Measurements from ENCODE around the gene ATRNL1. TPM values are rescaled to one million over a fixed set of nuclear protein-coding genes. Genes with fewer than 3 reads are reported as not detected.

Gene ATRNL1
- total and polyA plus RNA-seq, 2 experiments from 2014 or later: 4.8 to 29.7 TPM

DNA sequence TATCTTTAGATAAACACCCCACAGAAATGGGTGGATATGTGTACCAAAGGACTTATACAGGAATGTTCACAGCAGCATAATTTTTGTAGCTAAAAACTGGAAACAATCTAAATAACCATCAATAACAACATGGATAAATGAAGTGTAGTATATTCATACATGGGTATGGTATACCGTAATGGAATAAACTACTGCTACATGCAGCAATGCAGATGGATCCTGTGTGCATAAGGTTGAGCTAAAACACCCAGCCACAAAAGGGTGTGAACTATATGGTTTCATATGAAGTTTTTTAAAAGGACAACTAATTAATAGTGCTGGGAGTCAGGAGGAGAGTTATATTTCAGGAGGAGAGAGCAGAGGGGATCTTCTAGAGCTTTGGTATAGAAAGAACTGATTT lies 790.2 kb downstream of the ATRNL1 start:
- H3K4me1 Mint-ChIP-seq: peaks cover 20% of the 10 kb centered on the region
- Histone ChIP-seq H3K79me2 (replicated peaks; ENCODE audit: insufficient read depth) (no peaks in the 10 kb centered on the region), H3K4me3 (no peak overlapping the region), H4K20me1 (replicated peaks; ENCODE audit: insufficient read depth) (no peaks in the 10 kb centered on the region), H3K4me2 (no peak overlapping the region), H3K27me3 (ENCODE audit: insufficient read depth) (peaks cover 36% of the 10 kb centered on the region), H2AFZ (no peak overlapping the region), H3K27ac (ENCODE audit: low read depth) (no peak overlapping the region), H3F3A (replicated peaks; ENCODE audit: low read depth) (no peaks in the 10 kb centered on the region), H3K9me2 (ENCODE audit: insufficient read depth) (no peaks in the 10 kb centered on the region), H3K4me1 (ENCODE audit: insufficient read depth) (peaks cover 14% of the 10 kb centered on the region; the same call in 1 of the 2 replicates), H3K36me3 (ENCODE audit: insufficient read depth) (no peaks in the 10 kb centered on the region)
- H3K4me3 Mint-ChIP-seq: no peak overlapping the region
- ATAC-seq (no peak), DNase-seq (ENCODE audit: low spot score) (no peak)
- no peaks in the 10 kb centered on the region for H3K36me3 Mint-ChIP-seq (ENCODE audit: low read depth)
- TF ChIP-seq, protein P1, sequence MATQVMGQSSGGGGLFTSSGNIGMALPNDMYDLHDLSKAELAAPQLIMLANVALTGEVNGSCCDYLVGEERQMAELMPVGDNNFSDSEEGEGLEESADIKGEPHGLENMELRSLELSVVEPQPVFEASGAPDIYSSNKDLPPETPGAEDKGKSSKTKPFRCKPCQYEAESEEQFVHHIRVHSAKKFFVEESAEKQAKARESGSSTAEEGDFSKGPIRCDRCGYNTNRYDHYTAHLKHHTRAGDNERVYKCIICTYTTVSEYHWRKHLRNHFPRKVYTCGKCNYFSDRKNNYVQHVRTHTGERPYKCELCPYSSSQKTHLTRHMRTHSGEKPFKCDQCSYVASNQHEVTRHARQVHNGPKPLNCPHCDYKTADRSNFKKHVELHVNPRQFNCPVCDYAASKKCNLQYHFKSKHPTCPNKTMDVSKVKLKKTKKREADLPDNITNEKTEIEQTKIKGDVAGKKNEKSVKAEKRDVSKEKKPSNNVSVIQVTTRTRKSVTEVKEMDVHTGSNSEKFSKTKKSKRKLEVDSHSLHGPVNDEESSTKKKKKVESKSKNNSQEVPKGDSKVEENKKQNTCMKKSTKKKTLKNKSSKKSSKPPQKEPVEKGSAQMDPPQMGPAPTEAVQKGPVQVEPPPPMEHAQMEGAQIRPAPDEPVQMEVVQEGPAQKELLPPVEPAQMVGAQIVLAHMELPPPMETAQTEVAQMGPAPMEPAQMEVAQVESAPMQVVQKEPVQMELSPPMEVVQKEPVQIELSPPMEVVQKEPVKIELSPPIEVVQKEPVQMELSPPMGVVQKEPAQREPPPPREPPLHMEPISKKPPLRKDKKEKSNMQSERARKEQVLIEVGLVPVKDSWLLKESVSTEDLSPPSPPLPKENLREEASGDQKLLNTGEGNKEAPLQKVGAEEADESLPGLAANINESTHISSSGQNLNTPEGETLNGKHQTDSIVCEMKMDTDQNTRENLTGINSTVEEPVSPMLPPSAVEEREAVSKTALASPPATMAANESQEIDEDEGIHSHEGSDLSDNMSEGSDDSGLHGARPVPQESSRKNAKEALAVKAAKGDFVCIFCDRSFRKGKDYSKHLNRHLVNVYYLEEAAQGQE (IDR thresholded peaks at IDR 0.05; ENCODE audit: unreplicated experiment): no peak
- TF ChIP-seq, protein P2, sequence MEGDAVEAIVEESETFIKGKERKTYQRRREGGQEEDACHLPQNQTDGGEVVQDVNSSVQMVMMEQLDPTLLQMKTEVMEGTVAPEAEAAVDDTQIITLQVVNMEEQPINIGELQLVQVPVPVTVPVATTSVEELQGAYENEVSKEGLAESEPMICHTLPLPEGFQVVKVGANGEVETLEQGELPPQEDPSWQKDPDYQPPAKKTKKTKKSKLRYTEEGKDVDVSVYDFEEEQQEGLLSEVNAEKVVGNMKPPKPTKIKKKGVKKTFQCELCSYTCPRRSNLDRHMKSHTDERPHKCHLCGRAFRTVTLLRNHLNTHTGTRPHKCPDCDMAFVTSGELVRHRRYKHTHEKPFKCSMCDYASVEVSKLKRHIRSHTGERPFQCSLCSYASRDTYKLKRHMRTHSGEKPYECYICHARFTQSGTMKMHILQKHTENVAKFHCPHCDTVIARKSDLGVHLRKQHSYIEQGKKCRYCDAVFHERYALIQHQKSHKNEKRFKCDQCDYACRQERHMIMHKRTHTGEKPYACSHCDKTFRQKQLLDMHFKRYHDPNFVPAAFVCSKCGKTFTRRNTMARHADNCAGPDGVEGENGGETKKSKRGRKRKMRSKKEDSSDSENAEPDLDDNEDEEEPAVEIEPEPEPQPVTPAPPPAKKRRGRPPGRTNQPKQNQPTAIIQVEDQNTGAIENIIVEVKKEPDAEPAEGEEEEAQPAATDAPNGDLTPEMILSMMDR (conservative IDR thresholded peaks at IDR 0.05; ENCODE audit: low read depth in 2 of 2): no peak
- TF ChIP-seq POLR2AphosphoS5 (IDR thresholded peaks at IDR 0.05; ENCODE audit: low read depth) (no peak), ZNF114 (CRISPR knock-in tag; IDR thresholded peaks at IDR 0.05) (no peak), EZH2 (IDR thresholded peaks at IDR 0.05; ENCODE audit: low read depth, unreplicated experiment) (no peak), CREB1 (CRISPR knock-in tag; IDR thresholded peaks at IDR 0.05; ENCODE audit: low read depth) (no peak), JUNB (IDR thresholded peaks at IDR 0.05; ENCODE audit: unreplicated experiment) (no peak), EZH2phosphoT487 (IDR thresholded peaks at IDR 0.05; ENCODE audit: unreplicated experiment) (no peak), STAT1 (IDR thresholded peaks at IDR 0.05; ENCODE audit: unreplicated experiment) (no peak), NANOG (IDR thresholded peaks at IDR 0.05; ENCODE audit: borderline replicate concordance) (no peak), ZNF331 (CRISPR knock-in tag; IDR thresholded peaks at IDR 0.05; ENCODE audit: low read depth) (no peak)
- TF ChIP-seq, protein P3, sequence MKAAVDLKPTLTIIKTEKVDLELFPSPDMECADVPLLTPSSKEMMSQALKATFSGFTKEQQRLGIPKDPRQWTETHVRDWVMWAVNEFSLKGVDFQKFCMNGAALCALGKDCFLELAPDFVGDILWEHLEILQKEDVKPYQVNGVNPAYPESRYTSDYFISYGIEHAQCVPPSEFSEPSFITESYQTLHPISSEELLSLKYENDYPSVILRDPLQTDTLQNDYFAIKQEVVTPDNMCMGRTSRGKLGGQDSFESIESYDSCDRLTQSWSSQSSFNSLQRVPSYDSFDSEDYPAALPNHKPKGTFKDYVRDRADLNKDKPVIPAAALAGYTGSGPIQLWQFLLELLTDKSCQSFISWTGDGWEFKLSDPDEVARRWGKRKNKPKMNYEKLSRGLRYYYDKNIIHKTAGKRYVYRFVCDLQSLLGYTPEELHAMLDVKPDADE (IDR thresholded peaks at IDR 0.05): no peak
- TF ChIP-seq, protein P4, sequence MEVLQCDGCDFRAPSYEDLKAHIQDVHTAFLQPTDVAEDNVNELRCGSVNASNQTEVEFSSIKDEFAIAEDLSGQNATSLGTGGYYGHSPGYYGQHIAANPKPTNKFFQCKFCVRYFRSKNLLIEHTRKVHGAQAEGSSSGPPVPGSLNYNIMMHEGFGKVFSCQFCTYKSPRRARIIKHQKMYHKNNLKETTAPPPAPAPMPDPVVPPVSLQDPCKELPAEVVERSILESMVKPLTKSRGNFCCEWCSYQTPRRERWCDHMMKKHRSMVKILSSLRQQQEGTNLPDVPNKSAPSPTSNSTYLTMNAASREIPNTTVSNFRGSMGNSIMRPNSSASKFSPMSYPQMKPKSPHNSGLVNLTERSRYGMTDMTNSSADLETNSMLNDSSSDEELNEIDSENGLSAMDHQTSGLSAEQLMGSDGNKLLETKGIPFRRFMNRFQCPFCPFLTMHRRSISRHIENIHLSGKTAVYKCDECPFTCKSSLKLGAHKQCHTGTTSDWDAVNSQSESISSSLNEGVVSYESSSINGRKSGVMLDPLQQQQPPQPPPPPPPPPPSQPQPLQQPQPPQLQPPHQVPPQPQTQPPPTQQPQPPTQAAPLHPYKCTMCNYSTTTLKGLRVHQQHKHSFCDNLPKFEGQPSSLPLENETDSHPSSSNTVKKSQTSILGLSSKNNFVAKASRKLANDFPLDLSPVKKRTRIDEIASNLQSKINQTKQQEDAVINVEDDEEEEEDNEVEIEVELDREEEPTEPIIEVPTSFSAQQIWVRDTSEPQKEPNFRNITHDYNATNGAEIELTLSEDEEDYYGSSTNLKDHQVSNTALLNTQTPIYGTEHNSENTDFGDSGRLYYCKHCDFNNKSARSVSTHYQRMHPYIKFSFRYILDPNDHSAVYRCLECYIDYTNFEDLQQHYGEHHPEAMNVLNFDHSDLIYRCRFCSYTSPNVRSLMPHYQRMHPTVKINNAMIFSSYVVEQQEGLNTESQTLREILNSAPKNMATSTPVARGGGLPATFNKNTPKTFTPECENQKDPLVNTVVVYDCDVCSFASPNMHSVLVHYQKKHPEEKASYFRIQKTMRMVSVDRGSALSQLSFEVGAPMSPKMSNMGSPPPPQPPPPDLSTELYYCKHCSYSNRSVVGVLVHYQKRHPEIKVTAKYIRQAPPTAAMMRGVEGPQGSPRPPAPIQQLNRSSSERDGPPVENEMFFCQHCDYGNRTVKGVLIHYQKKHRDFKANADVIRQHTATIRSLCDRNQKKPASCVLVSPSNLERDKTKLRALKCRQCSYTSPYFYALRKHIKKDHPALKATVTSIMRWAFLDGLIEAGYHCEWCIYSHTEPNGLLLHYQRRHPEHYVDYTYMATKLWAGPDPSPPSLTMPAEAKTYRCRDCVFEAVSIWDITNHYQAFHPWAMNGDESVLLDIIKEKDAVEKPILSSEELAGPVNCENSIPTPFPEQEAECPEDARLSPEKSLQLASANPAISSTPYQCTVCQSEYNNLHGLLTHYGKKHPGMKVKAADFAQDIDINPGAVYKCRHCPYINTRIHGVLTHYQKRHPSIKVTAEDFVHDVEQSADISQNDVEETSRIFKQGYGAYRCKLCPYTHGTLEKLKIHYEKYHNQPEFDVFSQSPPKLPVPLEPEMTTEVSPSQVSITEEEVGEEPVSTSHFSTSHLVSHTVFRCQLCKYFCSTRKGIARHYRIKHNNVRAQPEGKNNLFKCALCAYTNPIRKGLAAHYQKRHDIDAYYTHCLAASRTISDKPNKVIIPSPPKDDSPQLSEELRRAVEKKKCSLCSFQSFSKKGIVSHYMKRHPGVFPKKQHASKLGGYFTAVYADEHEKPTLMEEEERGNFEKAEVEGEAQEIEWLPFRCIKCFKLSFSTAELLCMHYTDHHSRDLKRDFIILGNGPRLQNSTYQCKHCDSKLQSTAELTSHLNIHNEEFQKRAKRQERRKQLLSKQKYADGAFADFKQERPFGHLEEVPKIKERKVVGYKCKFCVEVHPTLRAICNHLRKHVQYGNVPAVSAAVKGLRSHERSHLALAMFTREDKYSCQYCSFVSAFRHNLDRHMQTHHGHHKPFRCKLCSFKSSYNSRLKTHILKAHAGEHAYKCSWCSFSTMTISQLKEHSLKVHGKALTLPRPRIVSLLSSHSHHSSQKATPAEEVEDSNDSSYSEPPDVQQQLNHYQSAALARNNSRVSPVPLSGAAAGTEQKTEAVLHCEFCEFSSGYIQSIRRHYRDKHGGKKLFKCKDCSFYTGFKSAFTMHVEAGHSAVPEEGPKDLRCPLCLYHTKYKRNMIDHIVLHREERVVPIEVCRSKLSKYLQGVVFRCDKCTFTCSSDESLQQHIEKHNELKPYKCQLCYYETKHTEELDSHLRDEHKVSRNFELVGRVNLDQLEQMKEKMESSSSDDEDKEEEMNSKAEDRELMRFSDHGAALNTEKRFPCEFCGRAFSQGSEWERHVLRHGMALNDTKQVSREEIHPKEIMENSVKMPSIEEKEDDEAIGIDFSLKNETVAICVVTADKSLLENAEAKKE (CRISPR knock-in tag; IDR thresholded peaks at IDR 0.05): no peak
- peaks cover 5% of the 10 kb centered on the region for H3K27me3 Mint-ChIP-seq (ENCODE audit: insufficient read depth, low read depth, poor library complexity)
- no peaks in the 10 kb centered on the region; the same call in 2 of the 3 replicates for H3K9me3 Mint-ChIP-seq
- H3K27ac Mint-ChIP-seq: no peak overlapping the region

All from GM23338 (cell line).